GM12801 (cell line): ENCODE measurements around the gene CACNA2D3.

Experiments used
- TF ChIP-seq, protein P1 (sequence below): IDR thresholded peaks from one replicate; pipeline ENCODE4 v1.5.1; 2011; ENCODE audit warnings: control low read depth; ENCODE audit not compliant: insufficient read length; ENCODE audit errors: extremely low read depth

CACNA2D3 gene

DNA sequence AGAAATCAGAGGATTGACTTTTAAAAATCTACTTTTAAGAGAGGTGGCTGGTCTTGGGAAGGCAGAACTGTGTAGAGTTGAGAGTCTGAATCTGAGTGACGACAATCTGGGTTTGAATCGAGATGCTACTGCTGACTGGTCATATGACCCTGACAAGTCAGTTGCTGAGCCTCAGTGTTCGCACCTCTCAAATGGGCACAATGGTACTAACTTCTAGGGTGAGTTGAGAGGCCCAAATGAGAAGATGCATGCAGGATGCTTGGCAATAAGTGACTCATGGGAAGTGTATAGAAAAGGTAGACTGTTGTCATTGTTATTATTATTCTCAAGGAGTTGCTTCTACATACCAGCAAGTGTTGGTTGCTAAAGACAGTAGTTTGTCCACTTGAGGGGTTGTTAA lies 10.3 kb downstream of the CACNA2D3 start:
- TF ChIP-seq, protein P1, sequence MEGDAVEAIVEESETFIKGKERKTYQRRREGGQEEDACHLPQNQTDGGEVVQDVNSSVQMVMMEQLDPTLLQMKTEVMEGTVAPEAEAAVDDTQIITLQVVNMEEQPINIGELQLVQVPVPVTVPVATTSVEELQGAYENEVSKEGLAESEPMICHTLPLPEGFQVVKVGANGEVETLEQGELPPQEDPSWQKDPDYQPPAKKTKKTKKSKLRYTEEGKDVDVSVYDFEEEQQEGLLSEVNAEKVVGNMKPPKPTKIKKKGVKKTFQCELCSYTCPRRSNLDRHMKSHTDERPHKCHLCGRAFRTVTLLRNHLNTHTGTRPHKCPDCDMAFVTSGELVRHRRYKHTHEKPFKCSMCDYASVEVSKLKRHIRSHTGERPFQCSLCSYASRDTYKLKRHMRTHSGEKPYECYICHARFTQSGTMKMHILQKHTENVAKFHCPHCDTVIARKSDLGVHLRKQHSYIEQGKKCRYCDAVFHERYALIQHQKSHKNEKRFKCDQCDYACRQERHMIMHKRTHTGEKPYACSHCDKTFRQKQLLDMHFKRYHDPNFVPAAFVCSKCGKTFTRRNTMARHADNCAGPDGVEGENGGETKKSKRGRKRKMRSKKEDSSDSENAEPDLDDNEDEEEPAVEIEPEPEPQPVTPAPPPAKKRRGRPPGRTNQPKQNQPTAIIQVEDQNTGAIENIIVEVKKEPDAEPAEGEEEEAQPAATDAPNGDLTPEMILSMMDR = no peak

DNA sequence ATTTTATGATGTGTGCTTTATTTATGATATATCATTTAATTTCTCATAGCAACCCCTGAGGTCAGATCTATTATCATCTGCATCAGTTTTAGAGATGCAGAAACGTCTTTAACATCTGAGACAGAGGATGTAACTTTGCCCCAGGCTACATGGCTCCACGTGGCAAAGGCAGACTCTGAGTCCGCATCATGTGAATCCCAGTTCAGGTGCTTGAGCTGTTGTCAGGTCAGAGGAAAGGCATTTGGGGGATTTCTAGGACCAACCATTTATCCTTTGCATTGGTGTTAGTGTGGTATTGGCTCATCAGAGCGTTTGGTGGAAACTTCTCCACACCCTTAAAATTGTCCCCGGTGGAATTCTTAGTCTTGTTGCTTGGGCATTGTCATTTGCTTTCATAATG lies 10.8 kb downstream of the CACNA2D3 start:
- TF ChIP-seq, protein P1 = no peak

DNA sequence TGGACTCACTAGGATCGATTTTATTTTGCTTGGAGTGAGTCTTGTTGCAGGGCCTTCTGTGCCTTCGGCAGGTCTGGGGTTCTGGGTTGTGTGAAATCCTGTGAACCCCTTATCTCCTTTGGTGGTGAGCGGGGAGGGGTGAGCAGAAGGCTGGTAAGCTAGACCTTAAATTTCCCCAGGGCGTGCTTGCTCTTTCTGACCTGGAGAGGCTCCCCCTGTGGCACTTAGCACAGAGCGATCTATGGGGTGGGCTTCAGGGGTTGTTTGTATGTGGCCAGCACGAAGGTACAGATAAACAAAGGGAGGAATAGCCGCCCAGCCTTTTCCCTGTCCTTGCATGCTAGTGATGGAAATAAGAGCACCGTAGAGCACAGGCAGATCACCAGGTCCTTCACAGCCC lies 11.8 kb downstream of the CACNA2D3 start:
- TF ChIP-seq, protein P1 = no peak

- TF ChIP-seq, protein P1 = no peak
Observed at GRCh38 chr3:54134713-54135112, 12.4 kb downstream of the CACNA2D3 start.

DNA sequence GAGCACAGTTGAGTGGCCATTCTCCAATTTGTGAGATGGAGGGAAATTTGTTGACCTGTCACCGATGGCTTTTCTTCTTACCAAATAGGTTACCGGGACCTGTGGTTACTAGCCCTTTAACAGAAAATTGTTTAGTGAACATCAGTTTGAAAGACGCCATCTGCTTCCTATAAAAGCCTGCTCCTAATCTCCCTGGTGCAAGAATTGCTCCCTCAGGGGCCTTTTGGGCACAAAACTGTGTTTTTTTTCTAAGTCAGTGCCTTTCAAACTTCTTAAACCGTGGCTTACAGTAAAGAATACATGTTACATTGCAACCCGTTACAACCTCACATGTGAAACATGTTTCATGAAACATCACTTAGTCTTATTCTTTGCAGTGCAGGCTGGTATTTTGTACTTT lies 15.0 kb downstream of the CACNA2D3 start:
- TF ChIP-seq, protein P1 = no peak

DNA sequence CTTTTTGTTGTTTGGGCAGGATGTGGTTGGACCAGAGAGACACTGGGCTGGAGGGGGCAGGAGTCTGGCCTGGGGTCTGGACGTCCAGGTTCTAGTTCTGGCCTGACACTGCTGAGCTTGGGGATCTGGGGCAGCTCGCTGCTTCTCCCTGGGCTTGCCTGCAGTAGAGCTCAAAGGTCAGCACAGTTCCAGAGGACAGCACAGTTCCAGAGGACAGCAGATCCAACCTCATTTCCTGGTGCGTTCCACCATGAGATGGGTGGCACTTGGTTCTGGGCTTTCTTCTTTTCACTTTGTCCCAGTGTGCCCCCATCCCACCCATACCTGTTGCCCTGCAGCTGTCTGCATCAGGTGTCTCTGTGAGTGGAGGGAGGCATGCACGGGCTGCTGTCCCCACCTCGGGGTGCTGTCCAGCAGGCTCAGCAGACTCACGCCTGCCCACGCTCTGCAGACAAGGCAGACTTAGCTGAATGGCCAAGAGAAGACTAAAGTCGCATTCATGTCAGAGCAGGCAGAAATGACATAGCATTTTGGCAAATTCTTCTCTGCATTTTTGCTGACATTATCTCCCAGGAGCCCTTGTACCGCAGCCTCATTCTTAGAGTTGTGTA lies 16.7 kb downstream of the CACNA2D3 start:
- TF ChIP-seq, protein P1 = no peak

- TF ChIP-seq, protein P1 = no peak
Observed at GRCh38 chr3:54139630-54140029, 17.3 kb downstream of the CACNA2D3 start.

DNA sequence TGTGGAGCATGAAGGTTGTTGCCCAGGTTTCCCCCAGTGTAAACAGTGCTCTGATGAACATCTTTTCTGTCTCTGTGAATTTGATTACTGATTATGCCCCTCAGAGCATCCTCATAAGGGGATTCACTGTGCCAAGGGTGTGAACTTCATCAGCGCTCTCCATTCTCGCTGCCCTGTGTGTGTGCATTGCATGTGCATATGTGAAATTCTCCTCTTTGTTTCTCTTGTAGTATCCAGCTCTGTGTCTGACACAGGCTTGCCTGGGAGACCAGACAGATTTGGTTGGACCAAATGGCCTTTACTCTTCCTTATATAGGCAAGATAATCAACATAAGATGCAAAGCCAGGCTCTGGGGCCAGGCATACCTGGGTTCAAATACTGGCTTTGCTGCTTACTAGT lies 21.9 kb downstream of the CACNA2D3 start:
- TF ChIP-seq, protein P1 = no peak
